SK-N-SH (cell line): ENCODE data around the gene GABRR2.

ENCODE experiments used
- CHD2 ChIP-seq: fragments of 150-350 bp; IDR thresholded peaks from 2 replicates; pipeline ENCODE4 v1.6.1; 2018; ENCODE audit warnings: low read length; ENCODE audit not compliant: partially characterized antibody
- EP300 ChIP-seq, 2 experiments: IDR thresholded peaks; 2 replicates each; pipeline versions ENCODE4 v1.4.0 to v1.6.1; 2012; ENCODE audit warnings: borderline replicate concordance in 1 of 2, low read depth in 1 of 2, low read length in 1 of 2
- FOXM1 ChIP-seq: IDR thresholded peaks from 2 replicates; pipeline ENCODE4 v1.4.0; 2012; ENCODE audit warnings: low read depth, mild to moderate bottlenecking
- MXI1 ChIP-seq: IDR thresholded peaks from 2 replicates; pipeline ENCODE4 v1.6.1; 2012; ENCODE audit warnings: mild to moderate bottlenecking, low read depth, low read length, improper control_type of control experiment
- POLR2AphosphoS5 ChIP-seq: IDR thresholded peaks from 2 replicates; pipeline ENCODE4 v1.6.1; 2012; ENCODE audit warnings: low read depth, low read length
- RCOR1 ChIP-seq: fragments of 150-350 bp; IDR thresholded peaks from 2 replicates; pipeline ENCODE4 v1.6.1; 2017; ENCODE audit warnings: antibody characterized with exemption, low read length
- RFX5 ChIP-seq: IDR thresholded peaks from 2 replicates; pipeline ENCODE4 v1.6.1; 2012; ENCODE audit warnings: mild to moderate bottlenecking, improper control_type of control experiment, low read length
- SIN3A ChIP-seq: IDR thresholded peaks from 2 replicates; pipeline ENCODE4 v1.6.1; 2012; ENCODE audit warnings: low read depth, mild to moderate bottlenecking, low read length, moderate library complexity, borderline replicate concordance
- TF ChIP-seq, protein P1 (sequence below): fragments of 200-600 bp; sonication (generic); IDR thresholded peaks from 2 replicates; pipeline ENCODE4 v1.6.1; 2017; ENCODE audit warnings: antibody characterized with exemption, mild to moderate bottlenecking, moderate library complexity
- TF ChIP-seq, protein P2 (sequence below): IDR thresholded peaks from 2 replicates; pipeline ENCODE4 v1.4.0; 2012; ENCODE audit warnings: low read depth
- TF ChIP-seq, protein P3 (sequence below): IDR thresholded peaks from 2 replicates; pipeline ENCODE4; 2012
- TF ChIP-seq, protein P4 (sequence below): IDR thresholded peaks from 2 replicates; pipeline ENCODE4 v1.6.1; 2012; ENCODE audit warnings: mild to moderate bottlenecking, low read depth, low read length, moderate library complexity

DNA sequence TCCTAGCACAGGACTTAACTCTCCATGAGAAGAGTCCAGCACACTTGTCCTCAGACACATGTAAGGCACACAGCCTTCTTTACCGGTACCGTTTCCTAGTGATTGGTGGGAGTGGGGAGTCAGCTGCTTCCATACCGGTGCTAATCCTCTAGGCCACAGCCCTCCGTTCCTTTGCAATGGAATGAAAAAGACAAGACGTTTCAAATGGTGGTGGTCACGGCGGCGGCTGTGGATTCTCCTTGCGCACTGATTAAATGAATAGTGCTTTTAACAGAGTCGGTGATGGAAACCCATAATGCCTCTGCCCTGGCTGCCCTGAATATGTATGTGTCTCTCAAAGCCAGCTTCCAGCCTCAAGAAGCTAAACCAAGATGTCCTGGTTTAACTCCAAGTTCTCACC is 63.1 kb downstream of the GABRR2 start:
- TF ChIP-seq RCOR1 = no peak
- TF ChIP-seq, protein P1, sequence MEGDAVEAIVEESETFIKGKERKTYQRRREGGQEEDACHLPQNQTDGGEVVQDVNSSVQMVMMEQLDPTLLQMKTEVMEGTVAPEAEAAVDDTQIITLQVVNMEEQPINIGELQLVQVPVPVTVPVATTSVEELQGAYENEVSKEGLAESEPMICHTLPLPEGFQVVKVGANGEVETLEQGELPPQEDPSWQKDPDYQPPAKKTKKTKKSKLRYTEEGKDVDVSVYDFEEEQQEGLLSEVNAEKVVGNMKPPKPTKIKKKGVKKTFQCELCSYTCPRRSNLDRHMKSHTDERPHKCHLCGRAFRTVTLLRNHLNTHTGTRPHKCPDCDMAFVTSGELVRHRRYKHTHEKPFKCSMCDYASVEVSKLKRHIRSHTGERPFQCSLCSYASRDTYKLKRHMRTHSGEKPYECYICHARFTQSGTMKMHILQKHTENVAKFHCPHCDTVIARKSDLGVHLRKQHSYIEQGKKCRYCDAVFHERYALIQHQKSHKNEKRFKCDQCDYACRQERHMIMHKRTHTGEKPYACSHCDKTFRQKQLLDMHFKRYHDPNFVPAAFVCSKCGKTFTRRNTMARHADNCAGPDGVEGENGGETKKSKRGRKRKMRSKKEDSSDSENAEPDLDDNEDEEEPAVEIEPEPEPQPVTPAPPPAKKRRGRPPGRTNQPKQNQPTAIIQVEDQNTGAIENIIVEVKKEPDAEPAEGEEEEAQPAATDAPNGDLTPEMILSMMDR = no peak
- no peak for TF ChIP-seq SIN3A
- TF ChIP-seq, protein P2, sequence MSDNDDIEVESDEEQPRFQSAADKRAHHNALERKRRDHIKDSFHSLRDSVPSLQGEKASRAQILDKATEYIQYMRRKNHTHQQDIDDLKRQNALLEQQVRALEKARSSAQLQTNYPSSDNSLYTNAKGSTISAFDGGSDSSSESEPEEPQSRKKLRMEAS = no peak
- TF ChIP-seq, protein P3, sequence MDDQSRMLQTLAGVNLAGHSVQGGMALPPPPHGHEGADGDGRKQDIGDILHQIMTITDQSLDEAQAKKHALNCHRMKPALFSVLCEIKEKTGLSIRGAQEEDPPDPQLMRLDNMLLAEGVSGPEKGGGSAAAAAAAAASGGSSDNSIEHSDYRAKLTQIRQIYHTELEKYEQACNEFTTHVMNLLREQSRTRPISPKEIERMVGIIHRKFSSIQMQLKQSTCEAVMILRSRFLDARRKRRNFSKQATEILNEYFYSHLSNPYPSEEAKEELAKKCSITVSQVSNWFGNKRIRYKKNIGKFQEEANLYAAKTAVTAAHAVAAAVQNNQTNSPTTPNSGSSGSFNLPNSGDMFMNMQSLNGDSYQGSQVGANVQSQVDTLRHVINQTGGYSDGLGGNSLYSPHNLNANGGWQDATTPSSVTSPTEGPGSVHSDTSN = no peak
- TF ChIP-seq MXI1 = no peak
- TF ChIP-seq FOXM1 = no peak
- no peak for TF ChIP-seq EP300 (IDR thresholded peaks at IDR 0.05; ENCODE audit: borderline replicate concordance in 1 of 2, low read depth in 1 of 2, low read length in 1 of 2)
- no peak for TF ChIP-seq CHD2
- TF ChIP-seq POLR2AphosphoS5 = no peak
- TF ChIP-seq, protein P4, sequence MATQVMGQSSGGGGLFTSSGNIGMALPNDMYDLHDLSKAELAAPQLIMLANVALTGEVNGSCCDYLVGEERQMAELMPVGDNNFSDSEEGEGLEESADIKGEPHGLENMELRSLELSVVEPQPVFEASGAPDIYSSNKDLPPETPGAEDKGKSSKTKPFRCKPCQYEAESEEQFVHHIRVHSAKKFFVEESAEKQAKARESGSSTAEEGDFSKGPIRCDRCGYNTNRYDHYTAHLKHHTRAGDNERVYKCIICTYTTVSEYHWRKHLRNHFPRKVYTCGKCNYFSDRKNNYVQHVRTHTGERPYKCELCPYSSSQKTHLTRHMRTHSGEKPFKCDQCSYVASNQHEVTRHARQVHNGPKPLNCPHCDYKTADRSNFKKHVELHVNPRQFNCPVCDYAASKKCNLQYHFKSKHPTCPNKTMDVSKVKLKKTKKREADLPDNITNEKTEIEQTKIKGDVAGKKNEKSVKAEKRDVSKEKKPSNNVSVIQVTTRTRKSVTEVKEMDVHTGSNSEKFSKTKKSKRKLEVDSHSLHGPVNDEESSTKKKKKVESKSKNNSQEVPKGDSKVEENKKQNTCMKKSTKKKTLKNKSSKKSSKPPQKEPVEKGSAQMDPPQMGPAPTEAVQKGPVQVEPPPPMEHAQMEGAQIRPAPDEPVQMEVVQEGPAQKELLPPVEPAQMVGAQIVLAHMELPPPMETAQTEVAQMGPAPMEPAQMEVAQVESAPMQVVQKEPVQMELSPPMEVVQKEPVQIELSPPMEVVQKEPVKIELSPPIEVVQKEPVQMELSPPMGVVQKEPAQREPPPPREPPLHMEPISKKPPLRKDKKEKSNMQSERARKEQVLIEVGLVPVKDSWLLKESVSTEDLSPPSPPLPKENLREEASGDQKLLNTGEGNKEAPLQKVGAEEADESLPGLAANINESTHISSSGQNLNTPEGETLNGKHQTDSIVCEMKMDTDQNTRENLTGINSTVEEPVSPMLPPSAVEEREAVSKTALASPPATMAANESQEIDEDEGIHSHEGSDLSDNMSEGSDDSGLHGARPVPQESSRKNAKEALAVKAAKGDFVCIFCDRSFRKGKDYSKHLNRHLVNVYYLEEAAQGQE = no peak
- TF ChIP-seq RFX5 = no peak
